SW 1271 (cell line): ENCODE results near the gene DNAJC21.
"Not testable (repeated sequence)": the region's sequence is repeated elsewhere in the genome, so short reads cannot be mapped to it uniquely, and the experiment has no call there.

Experiments
- DNase-seq, 2 experiments: peaks; one replicate each; lab custom pipeline; 2025; lab: John Stamatoyannopoulos, UW

DNAJC21 gene

DNA sequence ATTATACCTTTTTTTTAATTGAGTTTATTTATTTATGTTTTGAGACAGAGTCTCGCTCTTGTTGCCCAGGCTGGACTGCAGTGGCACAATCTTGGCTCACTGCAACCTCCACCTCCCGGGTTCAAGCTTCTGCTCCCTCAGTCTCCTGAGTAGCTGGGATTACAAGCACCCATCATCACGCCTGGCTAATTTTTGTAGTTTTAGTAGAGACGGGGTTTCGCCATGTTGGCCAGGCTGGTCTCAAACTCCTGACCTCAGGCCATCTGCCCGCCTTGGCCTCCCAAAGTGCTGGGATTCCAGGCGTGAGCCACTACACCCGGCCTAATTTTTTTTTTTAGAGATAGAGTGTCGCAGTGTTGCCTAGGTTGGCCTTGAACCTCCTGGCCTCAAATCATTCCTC, 6.1 kb upstream of the DNAJC21 start:
- not testable (repeated sequence) for DNase-seq

DNA sequence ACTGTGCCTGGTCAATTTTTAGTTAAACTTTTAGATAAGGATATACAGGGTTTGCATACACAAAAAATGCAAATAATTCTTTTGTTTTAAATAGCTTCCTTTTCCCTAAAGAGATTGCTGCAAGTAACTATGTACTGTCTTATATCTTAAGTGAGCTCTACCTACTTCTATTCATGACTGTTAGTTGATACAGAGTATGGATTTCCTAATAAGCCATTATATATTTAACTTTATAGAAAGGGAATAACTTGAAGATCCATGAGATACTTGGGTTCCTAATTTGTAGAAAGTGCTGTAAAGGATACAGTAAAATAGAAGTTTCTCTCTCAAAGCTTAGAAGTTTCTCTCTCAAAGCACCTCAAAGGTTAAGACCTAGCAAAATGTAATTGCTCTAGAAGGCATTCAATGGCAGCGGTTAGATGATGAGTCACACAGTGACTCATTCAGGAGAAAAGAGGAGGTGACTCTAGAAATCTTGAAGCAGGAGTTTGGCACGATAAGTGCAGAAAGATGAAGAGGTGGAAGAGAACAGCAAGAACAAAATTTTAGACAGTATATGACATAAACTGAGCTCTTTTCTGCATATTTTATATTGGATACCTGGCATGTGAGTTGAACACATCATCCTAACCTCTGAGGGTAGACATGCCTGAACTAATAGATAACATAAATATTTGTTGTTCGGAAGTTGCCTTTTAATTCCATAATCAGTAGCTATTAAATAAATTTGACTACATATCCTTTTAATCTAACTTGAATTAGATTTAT, 5.5 kb upstream of the DNAJC21 start:
- DNase-seq: peak; percentile 86 to 97

DNA sequence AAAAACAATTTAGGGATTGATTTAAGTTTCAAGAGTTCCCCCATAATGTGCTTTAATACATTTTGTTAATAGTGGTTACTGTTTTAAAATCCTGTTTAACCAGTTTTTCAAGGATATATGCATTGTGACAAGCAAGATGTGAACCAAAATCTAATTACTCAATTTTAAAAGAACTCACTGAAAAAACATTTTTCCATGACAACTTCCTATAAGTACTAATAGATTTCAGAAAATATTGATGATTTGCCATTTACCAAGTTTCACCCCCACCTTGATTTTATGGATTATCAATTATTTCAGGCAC, 4.9 kb upstream of the DNAJC21 start:
- DNase-seq: no peak

DNA sequence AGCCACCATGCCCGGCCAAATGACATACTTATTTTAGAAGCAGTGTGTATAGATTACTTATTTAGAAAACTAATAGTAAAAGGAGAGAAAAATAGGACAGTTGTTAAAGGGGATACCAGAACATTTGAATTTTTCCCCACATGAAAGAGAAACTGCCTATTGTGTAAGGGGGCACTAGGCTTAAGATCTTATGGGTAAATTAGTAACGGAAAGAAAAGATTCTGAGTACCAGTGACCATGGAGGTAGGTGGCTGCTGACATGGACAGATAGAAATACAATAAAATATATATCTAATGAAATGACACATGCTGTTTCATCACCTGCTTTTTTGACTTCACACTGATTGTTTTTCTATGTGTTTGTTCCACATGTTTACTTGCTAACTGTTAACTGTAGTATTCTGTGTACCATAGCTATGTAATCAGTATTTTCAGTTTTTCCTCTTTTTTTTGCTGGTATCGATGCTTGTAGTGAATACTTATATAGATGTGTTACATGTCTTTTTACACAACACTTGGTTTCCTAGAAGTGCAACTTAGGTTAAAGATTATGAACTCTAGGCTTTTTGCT, 3.0 kb upstream of the DNAJC21 start:
- DNase-seq: no peak

DNA sequence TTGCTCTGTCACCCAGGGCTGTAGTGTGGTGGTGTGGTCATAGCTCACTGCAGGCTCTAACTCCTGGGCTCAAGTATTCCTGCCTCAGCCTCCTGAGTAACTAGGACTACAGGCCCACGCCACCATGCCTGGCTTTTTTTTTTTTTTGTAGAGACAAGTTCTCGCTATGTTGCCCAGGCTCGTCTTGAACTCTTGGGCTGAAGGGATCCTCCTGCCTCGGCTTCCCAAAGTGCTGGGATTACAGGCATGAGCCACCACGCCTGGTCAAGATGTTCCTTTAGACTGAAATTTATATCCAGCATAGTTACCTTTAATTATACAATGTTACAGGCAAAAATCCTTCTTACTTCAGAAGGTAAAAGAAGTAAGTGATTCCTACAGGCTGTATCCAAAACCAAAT, 1.6 kb upstream of the DNAJC21 start:
- no peak for DNase-seq

DNA sequence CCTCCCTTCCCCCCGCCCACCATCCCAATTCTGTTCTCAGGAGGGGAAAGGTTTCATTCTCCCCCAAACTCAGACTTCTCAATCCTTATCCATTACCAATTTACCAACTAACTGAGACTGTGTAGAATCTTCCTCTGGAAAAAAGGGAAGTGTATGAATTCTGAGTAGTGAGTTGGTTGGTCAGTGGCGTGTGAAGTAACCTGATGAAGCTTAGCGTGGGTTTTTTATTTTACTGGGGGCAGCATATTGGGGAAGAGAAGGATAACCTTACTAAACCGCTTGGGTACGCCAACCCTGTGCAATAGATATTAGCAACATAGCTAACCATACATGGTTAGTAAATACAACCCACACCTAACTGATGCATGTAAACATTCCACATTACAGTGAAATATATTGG, 1.1 kb upstream of the DNAJC21 start:
- no peak for DNase-seq

DNA sequence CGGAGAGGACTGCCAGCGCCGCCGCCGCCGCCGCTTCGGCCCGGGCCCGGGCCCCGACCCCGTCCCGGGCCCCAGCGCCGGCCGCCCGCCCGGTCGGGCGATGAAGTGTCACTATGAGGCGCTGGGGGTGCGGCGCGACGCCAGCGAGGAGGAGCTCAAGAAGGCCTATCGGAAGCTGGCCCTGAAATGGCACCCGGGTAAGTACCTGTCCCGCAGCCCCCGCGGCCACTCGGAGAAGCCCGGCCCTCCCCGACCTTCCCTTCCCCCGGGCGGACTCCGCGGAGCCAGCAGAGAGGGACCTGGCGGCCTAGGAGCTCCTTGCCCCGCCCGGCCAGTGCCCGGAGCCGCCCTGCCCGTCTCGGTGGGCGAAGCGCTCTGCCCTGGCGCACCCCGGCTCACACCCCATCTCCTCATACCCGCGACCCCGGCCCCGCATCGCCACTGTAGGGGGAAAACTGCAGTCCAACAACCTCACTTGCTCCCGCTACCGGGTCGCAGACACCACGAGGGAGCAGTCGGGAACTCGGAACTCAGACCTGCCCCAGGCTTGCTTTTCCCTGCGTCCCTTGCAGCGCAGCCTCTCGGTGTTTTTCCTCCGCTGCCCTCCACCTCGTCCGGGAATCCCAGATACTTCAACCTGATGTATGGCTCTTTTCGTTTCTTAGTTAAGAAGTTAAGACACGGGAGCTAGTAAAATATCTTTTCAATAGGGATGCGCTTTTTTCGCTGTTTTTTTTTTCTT, 532 bp downstream of the DNAJC21 start:
- peak; percentile 87 to 88 for DNase-seq

DNA sequence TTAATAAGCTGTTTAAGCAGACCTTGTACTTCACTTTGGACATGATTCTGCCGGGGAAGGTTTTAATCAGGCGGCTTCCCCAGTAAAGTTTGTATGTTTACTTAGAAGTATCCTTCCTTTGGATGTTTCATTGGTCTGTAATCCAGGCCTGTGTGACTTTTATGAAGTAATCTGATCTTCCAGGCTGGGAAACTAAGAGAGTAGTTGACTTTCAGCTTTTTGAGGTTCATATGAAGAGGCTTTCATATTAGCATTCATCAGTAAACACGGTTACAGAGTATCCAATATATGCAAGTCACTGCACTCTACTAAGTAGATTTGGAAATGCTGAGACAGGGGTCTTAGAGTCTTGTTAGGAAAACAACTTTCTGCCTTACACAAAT, 1.1 kb downstream of the DNAJC21 start:
- no peak for DNase-seq

DNA sequence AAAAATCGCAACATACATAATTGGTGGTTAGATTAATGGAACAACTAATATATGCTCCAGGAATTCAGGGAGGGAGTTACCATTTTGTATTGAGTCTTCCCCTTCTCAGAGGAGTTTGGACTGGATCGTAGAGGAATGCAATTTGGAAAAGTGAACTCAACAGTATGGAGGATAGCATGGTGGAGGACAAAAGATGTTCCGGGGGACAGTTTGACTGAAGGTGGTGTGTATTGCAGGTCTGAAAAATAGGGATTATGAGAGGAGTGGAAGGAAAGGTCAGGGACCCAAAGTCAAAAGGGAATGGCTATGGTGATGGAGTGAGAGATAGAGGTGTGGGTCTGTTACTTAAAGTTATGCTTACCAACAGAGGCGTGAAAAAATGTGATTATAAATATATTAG, 1.5 kb downstream of the DNAJC21 start:
- DNase-seq: no peak

DNA sequence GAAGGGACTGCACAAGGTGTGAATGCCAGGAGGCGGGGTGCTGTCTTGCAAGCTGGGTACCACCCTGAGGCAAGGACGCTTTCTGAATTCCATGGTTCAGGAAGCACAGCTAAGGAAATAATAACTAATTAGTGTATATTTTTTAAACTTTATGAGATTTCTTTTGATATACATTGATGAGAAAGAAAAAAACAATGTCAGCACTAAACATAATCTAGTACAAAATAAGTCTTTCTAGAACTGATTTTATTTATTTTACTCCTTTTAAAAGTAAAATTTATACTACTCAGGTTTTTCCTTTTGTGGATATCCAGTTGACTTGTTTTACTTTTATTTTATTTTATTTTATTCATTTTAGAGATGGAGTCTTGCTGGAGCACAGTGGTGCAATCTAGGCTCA, 3.6 kb downstream of the DNAJC21 start:
- DNase-seq: no peak

DNA sequence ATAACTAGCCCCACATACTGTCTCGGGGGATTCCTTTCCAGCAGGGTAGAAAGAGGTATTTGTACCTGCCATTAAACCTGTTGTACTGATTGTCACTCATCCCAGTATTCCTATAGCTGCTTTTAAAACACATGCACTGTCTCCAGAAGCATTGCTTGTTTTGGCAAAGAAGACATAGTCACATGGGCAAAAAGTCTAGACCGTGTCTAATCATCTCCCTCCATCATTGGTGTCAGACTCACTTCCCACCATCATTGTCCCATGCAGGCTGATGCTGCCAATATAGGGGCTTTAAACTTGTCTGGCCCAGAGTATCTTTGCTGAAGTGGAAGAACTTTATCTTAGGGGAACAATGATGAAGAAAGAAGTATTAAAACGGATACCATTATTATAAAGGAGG, 12.6 kb downstream of the DNAJC21 start:
- DNase-seq: no peak

DNA sequence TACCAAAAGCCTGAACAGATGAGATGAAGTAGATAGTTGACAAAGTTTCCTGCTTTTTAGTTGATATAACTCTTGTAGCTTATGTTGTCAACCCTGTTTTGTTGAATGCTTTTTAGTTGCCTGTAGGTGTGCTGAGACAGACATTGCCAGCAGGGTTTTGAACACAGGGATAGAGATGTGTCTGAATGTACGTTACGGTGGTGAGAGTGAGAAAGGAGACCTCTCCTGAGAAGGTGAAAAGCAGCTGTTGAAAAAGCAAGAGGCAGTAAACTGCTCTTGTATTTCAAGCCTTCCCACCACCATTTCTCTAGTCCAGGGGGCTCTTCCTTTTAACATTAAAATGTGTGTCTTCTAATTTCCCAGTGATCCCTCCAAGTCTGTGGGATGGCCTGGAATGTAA, 14.7 kb downstream of the DNAJC21 start:
- DNase-seq: no peak

DNA sequence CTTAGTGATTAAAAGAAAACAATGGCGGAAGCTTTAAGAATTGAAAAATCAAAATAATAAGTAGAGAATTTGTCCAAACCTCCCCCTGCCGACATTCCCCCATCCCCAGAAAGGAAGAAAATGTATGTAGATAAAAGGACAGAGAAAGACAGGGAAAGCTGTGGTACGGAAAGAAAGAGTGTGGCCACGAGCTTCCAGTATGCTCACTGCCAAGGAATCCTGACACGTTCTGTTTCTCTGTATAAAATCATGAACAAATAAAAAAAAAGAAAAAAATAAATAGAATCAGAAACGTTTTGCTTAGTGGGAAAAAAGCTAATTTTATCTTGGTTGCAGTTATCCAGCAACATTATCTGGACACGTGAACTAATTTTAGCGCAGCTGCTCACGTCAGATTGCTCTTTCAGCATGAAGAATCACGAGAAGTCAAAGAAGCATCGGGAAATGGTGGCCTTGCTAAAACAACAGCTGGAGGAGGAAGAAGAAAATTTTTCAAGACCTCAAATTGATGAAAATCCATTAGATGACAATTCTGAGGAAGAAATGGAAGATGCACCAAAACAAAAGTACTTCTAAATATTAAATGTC, 15.2 kb downstream of the DNAJC21 start:
- DNase-seq: no peak

DNA sequence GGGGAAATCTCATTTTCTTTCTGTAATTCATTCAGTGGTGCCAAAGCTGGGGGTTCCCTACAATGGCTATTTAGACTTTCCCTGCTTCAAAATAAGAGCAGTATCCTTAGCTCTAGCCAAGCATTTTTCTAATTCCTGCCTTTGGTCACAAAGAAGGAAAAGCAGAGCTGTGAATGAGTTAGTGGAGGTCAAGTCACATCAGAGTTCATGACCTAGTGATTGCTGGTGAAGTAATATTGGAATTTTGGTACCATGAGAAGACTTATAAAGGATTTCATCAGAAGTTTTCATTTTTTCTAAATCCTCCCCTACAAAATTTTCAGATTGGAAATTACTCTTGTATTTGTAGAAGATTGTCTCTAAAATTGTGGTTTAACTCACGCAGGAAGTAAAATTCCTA, 28.0 kb downstream of the DNAJC21 start:
- no peak for DNase-seq

DNA sequence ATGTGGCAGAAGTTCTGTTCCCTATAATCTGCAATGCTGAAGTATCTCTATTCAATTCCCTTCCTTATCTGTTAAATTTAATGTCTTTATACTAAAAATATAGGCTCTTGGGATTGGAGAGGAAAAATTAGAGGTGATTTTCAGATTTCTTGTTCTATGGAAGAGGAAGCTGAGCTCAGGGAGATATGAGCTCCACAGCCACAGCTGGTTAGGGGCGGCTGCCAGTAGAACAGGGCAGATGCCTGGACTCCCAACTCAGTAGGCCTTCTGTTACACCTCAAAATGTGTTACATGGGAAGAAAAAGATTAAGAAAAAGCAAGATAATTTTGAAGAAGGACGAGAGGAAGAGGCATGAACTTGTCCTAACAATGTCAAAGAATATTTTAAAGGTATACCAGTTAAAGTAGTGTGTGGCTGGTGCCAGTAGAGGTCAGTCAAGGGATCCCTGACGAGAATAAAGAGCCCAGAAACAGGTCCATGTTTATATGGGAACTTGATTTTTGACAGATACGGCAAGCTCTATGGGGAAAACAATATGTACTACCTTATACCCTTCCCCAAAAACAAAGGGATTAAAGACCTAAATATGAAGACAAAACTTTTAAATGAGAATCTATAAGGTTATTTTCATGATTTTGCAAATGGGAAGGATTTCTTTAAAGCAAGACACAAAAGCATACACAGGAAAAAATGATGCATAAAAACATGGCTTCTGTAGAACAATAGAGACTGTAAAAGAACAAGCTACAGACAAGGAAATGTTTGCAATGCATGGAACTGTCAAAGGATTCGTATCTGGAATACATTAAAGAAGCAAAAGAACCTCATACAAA, 28.7 kb downstream of the DNAJC21 start:
- DNase-seq: peak in 1 of 2 experiments; percentile 42

DNA sequence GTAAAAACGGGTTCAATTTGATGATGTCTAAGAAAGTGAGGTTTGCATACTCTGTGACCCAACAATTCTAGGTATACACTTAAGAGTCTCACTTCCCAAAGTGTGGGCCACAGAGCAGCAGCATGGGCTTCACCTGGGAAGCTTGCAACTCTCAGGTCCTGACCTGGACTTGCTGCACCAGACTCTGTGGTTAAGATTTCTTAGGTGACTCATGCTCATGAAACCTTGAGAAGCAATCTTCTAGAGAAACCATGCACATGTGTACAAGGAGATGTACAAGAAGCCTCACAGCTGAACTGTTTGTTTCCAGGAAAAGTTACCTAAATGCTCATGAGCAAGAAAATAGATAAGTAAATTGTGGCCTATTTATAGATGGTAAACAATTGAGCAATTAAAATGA, 30.0 kb downstream of the DNAJC21 start:
- no peak for DNase-seq

DNA sequence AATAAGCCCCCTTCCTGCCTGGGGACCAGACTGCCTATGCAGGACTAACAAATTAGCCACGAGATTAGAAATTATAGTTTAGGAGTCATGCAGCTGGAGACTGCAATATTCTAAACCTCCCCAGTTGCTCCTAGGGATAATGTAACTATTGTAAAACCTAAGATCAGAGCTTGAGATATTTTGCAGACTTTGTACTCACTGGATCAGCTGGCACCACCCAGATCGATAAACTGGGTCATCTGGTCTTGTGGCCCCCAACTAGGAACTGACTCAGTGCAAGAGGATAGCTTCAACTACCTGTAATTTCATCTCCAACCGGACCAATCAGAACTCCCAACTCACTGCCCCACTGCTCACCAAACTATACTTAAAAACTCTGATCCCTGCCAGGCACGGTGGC, 38.2 kb downstream of the DNAJC21 start:
- no peak for DNase-seq

DNA sequence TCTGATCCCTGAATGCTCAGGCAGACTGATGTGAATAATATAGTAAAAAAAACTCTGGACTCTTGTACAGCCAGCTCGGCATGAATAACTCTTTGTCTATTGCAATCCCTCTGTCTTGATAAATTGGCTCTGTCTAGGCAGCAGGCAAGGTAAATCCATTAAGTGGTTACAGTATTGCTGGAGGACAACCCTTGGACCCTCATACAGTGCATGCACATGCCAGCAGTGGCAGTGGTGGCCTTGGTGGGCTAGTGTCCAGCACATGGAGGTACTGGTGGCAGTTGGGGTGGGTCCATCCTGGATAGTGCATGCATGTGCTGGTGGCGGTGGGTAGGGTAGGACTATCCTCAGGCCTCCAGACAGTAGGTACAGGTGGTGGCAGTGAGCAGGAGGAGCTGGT, 38.9 kb downstream of the DNAJC21 start:
- DNase-seq: no peak

DNA sequence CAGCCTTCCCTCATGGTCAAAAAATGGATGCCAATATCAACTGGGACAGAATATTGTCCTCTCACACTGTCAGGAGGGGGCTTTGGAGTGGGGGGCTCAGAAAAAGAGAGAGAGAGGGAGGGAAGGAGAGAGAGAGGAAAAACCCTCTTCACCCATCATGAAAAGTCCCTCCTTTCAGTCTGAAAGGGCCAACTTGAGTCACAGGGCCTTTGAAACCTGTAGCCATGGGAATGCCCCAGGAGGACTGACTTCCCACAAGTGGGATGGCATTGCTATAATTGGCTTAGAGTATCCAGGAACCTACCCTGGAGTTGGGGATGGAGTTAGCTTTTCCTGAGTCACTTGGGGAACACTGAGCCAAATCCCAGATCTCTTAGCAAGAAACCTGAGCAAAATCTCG, 41.2 kb downstream of the DNAJC21 start:
- no peak for DNase-seq

DNA sequence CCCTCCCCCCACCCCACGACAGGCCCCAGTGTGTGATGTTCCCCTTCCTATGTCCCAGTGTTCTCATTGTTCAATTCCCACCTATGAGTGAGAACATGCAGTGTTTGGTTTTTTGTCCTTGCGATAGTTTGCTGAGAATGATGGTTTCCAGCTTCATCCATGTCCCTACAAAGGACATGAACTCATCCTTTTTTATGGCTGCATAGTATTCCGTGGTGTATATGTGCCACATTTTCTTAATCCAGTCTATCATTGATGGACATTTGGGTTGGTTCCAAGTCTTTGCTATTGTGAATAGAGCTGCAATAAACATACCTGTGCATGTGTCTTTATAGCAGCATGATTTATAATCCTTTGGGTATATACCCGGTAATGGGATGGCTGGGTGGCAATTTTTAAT, 42.3 kb downstream of the DNAJC21 start:
- DNase-seq: not testable (repeated sequence)

DNA sequence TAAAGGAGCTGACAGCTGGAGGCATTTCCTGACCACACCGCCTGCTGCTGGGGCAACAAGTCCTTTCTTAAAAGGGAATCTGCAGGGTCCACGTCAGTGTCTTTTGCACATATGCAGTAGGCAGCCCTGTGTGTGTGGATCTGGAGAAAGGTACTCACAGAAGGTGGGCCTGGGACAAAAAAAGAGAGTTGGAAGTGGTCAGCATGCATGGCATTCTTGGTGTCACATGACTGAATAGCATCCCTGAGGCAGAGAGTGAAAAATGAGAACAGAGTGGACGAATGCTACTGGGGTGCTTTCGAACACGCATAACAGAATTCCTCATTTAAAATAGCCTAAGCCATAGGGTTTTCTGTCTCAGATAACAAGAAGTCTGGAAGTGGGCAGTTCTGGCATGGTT, 47.0 kb downstream of the DNAJC21 start:
- DNase-seq: no peak

DNA sequence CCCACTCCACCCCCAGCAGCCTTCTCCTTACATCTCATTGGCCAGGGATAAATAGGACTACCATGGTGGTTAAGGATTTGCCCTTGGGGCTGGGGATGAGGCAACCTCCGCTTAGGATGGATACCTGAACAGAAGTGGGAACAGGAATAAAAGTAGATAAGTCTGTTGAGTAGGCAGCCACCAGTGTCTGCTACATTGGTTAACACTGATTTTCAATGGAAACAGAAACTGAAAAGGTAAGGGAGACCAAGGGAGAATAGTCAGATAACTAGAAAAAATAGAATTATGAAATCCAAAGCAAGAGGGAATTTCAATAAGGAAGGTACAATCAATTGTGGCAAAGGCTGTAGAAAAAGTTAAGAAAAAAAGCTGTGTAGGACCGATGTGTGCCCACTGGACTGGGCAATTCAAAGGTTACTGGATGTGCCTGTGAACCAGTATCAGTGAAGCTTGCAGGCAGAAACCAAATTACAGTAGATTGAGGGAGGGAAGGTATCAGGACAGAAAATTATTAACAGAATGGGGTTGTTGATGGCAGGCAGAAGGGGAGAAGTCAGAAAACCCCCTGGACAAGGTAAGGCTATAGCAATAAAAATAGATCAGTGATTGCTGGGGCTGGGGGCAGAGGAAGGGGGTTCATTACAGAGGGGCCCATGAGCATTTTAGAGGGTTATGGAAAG, 48.7 kb downstream of the DNAJC21 start:
- DNase-seq: no peak
